B cell (primary cell): ENCODE measurements around the gene PLEKHM3. TPM values are rescaled to one million over a fixed set of nuclear protein-coding genes. Genes with fewer than 3 reads are reported as not detected.

Experiments used
- ATAC-seq: fragments of 200-7000 bp; cut with Tn5 transposase; one replicate; pipeline ENCODE4 v1.10.0; 2021; ENCODE audit warnings: low read depth, mild to moderate bottlenecking, moderate number of reproducible peaks, moderate library complexity
- CTCF ChIA-PET: fragments of 350-600 bp; sonication (Branson Sonifier 250); formaldehyde crosslinking; loops from one replicate; lab custom pipeline; 2021; ENCODE audit warnings: antibody characterized with exemption, inconsistent platforms; lab: Charles Lee
- POLR2A ChIA-PET: fragments of 350-600 bp; sonication (Branson Sonifier 250); formaldehyde crosslinking; loops from one replicate; lab custom pipeline; 2021; ENCODE audit warnings: antibody characterized with exemption; lab: Charles Lee
- DNase-seq: peaks from one replicate; pipeline ENCODE4 v3.0.0; 2013
- H2AFZ ChIP-seq: 2 replicates; pipeline ENCODE4 v1.6.1; 2012; ENCODE audit warnings: mild to moderate bottlenecking, low read depth, low read length; ENCODE audit not compliant: insufficient read depth, poor library complexity, severe bottlenecking
- H3K27ac ChIP-seq, 2 donors: 1 replicate in 1 of 2; 2 replicates in 1 of 2; pipeline ENCODE4 v1.5.1; 2012 to 2013; ENCODE audit warnings: low read length in 2 of 2, mild to moderate bottlenecking in 2 of 2, moderate library complexity in 1 of 2
- H3K27me3 ChIP-seq, 4 experiments: fragments of 200-600 bp in 1 of 4; sonication (generic) in 1 of 4; replicated peaks in 1 of 4; 1 replicate in 2 of 4; 2 replicates in 2 of 4; pipeline versions ENCODE4 v1.6.1 to v1.7.0; 2013 to 2016; ENCODE audit warnings: low read length in 3 of 4, mild to moderate bottlenecking in 2 of 4, mixed read lengths in 1 of 4, moderate library complexity in 1 of 4; ENCODE audit not compliant: insufficient read depth in 4 of 4, control insufficient read depth in 3 of 4; ENCODE audit errors: control extremely low read depth in 1 of 4
- H3K36me3 ChIP-seq, 2 experiments: replicated peaks in 1 of 2; 1 replicate in 1 of 2; 2 replicates in 1 of 2; pipeline versions ENCODE4 v1.6.1 to v1.7.1; 2013; ENCODE audit warnings: low read length in 1 of 2; ENCODE audit not compliant: insufficient read depth in 2 of 2, control insufficient read depth in 1 of 2; ENCODE audit errors: control extremely low read depth in 1 of 2, extremely low read depth in 1 of 2
- H3K4me1 ChIP-seq, 2 donors: fragments of 200-600 bp in 1 of 2; sonication (generic) in 1 of 2; 1 replicate in 1 of 2; 2 replicates in 1 of 2; pipeline versions ENCODE4 v1.5.1 to v1.6.1; 2013 to 2017; ENCODE audit warnings: low read length in 2 of 2; ENCODE audit not compliant: control insufficient read depth in 2 of 2, insufficient read depth in 2 of 2
- H3K4me2 ChIP-seq: replicated peaks from 2 replicates; pipeline ENCODE3; 2012; ENCODE audit warnings: mild to moderate bottlenecking, low read depth, low read length; ENCODE audit not compliant: poor library complexity, severe bottlenecking
- H3K4me3 ChIP-seq, 5 experiments: fragments of 200-600 bp in 1 of 5; sonication (generic) in 1 of 5; 1 replicate in 3 of 5; 2 replicates in 2 of 5; pipeline versions ENCODE4 v1.5.1 to v1.7.0; 2011 to 2016; ENCODE audit warnings: low read length in 4 of 5, mild to moderate bottlenecking in 4 of 5, low read depth in 2 of 5, control low read depth in 1 of 5, moderate library complexity in 1 of 5; ENCODE audit not compliant: insufficient read depth in 1 of 5; ENCODE audit errors: control extremely low read depth in 1 of 5, extremely low read depth in 1 of 5
- H3K79me2 ChIP-seq: fragments of 200-600 bp; sonication (generic); one replicate; pipeline ENCODE4 v1.6.0; 2016; ENCODE audit warnings: low read length; ENCODE audit not compliant: control insufficient read depth, insufficient read depth
- H3K9ac ChIP-seq: fragments of 200-600 bp; sonication (generic); 2 replicates; pipeline ENCODE4 v1.6.1; 2017; ENCODE audit warnings: mild to moderate bottlenecking, low read length, moderate library complexity
- H3K9me3 ChIP-seq, 3 donors: one replicate each; pipeline versions ENCODE4 v1.6.1 to v1.7.1; 2013; ENCODE audit warnings: low read length in 2 of 3; ENCODE audit not compliant: control insufficient read depth in 2 of 3, insufficient read depth in 1 of 3; ENCODE audit errors: control extremely low read depth in 1 of 3
- H4K20me1 ChIP-seq: 2 replicates; pipeline ENCODE4 v1.6.0; 2012; ENCODE audit warnings: mild to moderate bottlenecking, low read length; ENCODE audit not compliant: insufficient read depth, control insufficient read depth, poor library complexity, severe bottlenecking
- H3K27ac Mint-ChIP-seq: one replicate; pipeline ENCODE4 v1.8.0; 2021; ENCODE audit warnings: mixed read lengths
- H3K27me3 Mint-ChIP-seq: one replicate; pipeline ENCODE4 v1.8.0; 2021; ENCODE audit warnings: mixed read lengths
- H3K4me1 Mint-ChIP-seq: one replicate; pipeline ENCODE4 v1.8.0; 2021; ENCODE audit warnings: mixed read lengths
- H3K4me3 Mint-ChIP-seq: one replicate; pipeline ENCODE4 v1.8.0; 2021; ENCODE audit warnings: mixed read lengths
- H3K9me3 Mint-ChIP-seq: one replicate; pipeline ENCODE4 v1.8.0; 2022; ENCODE audit warnings: mixed read lengths; ENCODE audit not compliant: insufficient read depth
- EZH2 ChIP-seq: IDR thresholded peaks from 2 replicates; pipeline ENCODE4 v1.6.1; 2012; ENCODE audit warnings: borderline replicate concordance, low read depth, mild to moderate bottlenecking, moderate library complexity, low read length; ENCODE audit not compliant: insufficient read depth, poor library complexity, severe bottlenecking
- WGBS: methylation state at CpG from one replicate; pipeline ENCODE4 v1.1.5; 2013; ENCODE audit warnings: missing lambda C conversion rate; ENCODE audit not compliant: insufficient coverage; 5-methylcytosine and 5-hydroxymethylcytosine counted together
- intact Hi-C: fragments of 100-400 bp; cut with micrococcal nuclease; formaldehyde crosslinking; loops from one replicate; pipeline ENCODE4 v1.10.0; 2022
- polyA plus RNA-seq: library from polyadenylated mRNA; depleted of rRNA; stranded (reverse); fragments of >200 nt; gene quantifications from 2 replicates; pipeline ENCODE4 v1.2.3, GENCODE V29; 2012
- total RNA-seq, 2 donors: library from RNA; stranded (reverse); fragments of 120-200 nt in 1 of 2; gene quantifications; 1 replicate in 1 of 2; 2 replicates in 1 of 2; pipeline versions ENCODE4 v1.2.3 to v1.2.4, GENCODE V29; 2013 to 2022
- TF ChIP-seq, protein P1 (sequence below): fragments of 200-600 bp; IDR thresholded peaks from one replicate; pipeline ENCODE4 v1.8.0; 2022; ENCODE audit warnings: antibody characterized with exemption, mild to moderate bottlenecking

PLEKHM3 gene
- total and polyA plus RNA-seq, 2 donors (not counting 1 experiment from before 2014, with no cell fraction given): 4.0 to 17.7 TPM

DNA sequence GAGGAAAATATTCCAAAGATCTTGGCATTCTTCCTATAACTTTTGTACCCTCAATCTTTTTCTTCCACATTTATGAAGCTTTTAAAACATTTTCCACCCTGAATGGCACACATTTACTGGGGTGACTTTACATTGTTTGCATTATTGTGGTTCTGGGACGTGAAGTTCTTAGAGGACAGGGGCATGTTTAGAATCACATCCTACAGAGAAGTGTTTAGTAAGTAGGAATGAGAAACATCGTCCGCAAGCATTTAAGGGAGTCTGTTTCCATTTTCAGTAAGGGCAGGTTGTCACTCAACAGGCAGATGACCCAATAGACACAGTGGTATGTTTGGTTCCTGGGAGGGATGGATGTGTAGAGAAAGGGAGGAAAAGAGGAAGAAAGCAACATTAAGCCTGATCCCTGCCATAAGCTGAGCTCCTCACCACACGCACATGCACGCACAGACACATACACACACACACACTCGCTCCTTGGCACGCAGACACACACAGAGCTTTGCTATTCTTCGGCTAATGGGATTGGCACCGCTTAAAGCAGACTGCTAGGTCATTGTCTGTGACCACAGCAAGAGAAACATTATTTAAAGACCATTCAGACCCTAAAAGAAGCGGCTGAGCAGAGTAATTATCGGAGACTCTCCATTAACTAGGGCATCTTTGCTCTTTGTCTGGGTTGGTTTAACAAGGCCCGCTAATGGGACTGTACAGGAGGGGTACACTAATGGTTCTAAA lies 14.2 kb upstream of the PLEKHM3 start:
- Mint-ChIP-seq H3K9me3 (no peaks in the 10 kb centered on the region), H3K27me3 (no peaks in the 10 kb centered on the region), H3K4me1 (no peaks in the 10 kb centered on the region), H3K4me3 (no peak overlapping the region), H3K27ac (no peak overlapping the region)
- Histone ChIP-seq H3K27me3 (peaks cover 0 to 4% (median 0%) of the 10 kb centered on the region in 4 experiments), H3K4me2 (no peak overlapping the region), H3K4me3 (no peak overlapping the region), H3K9me3 (no peaks in the 10 kb centered on the region), H3K9ac (no peak overlapping the region), H3K4me1 (no peaks in the 10 kb centered on the region), H3K27ac (no peak overlapping the region), H4K20me1 (no peaks in the 10 kb centered on the region), H3K79me2 (no peaks in the 10 kb centered on the region), H3K36me3 (no peaks in the 10 kb centered on the region), H2AFZ (no peak overlapping the region)
- ATAC-seq: no peak
- ChIA-PET POLR2A (no interaction called here), CTCF (interaction anchor here (0.6 to 8.7 kb wide), 13 partner anchors 8 to 1258 kb away, joined by 3 to 168 read pairs (median 4); partner anchors contain the start of genes METTL21A and PLEKHM3)
- no peak for DNase-seq
- WGBS: 93% methylated on average over 10 of the region's 12 CpGs
- intact Hi-C loops: loop anchor here (1.0 to 2.0 kb wide), 3 partner anchors 293 to 1239 kb away; no protein-coding TSS in a partner anchor
- TF ChIP-seq, protein P1, sequence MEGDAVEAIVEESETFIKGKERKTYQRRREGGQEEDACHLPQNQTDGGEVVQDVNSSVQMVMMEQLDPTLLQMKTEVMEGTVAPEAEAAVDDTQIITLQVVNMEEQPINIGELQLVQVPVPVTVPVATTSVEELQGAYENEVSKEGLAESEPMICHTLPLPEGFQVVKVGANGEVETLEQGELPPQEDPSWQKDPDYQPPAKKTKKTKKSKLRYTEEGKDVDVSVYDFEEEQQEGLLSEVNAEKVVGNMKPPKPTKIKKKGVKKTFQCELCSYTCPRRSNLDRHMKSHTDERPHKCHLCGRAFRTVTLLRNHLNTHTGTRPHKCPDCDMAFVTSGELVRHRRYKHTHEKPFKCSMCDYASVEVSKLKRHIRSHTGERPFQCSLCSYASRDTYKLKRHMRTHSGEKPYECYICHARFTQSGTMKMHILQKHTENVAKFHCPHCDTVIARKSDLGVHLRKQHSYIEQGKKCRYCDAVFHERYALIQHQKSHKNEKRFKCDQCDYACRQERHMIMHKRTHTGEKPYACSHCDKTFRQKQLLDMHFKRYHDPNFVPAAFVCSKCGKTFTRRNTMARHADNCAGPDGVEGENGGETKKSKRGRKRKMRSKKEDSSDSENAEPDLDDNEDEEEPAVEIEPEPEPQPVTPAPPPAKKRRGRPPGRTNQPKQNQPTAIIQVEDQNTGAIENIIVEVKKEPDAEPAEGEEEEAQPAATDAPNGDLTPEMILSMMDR: no peak
- TF ChIP-seq EZH2: no peak
